Left ventricle myocardium inferior (tissue), 1 donor: ENCODE measurements around the gene DCP1B. TPM values are rescaled to one million over a fixed set of nuclear protein-coding genes. Genes with fewer than 3 reads are reported as not detected.

Experiments
- DNase-seq: peaks from one replicate; pipeline ENCODE4 v3.0.0-alpha.2; 2020
- H3K27ac ChIP-seq: fragments of 200-600 bp; replicated peaks from 2 replicates; pipeline ENCODE4 v1.8.0; 2021
- H3K27me3 ChIP-seq: fragments of 200-600 bp; 2 replicates; pipeline ENCODE4 v1.8.0; 2021; ENCODE audit warnings: low read depth
- H3K36me3 ChIP-seq: fragments of 200-600 bp; 2 replicates; pipeline ENCODE4 v1.8.0; 2021
- H3K4me1 ChIP-seq: fragments of 200-600 bp; 2 replicates; pipeline ENCODE4 v1.8.0; 2021
- H3K4me3 ChIP-seq: fragments of 200-600 bp; 2 replicates; pipeline ENCODE4 v1.8.0; 2021; ENCODE audit warnings: mild to moderate bottlenecking, moderate library complexity
- H3K9me3 ChIP-seq: fragments of 200-600 bp; replicated peaks from 2 replicates; pipeline ENCODE4 v1.8.0; 2021
- intact Hi-C: fragments of 100-400 bp; cut with micrococcal nuclease; formaldehyde crosslinking; loops from one replicate; pipeline ENCODE4 v1.11.0; 2022
- total RNA-seq: library from RNA; stranded (reverse); fragmentation: NEBNext Ultra II Directional; extraction: Animal tissue kit (Norgen Biotek cat#: 25700); gene quantifications from one replicate; pipeline ENCODE4 v1.2.1, GENCODE V29; 2021
- TF ChIP-seq, protein P1 (sequence below): fragments of 200-600 bp; IDR thresholded peaks from 2 replicates; pipeline ENCODE4 v1.8.0; 2021; ENCODE audit warnings: antibody characterized with exemption, mild to moderate bottlenecking, borderline replicate concordance
- donor health status: DM: no; HTN: yes; CAD: no; lungs with severe emphysema.

DCP1B gene
- total RNA-seq, 1 donor from 2014 or later, result 1.7 TPM

DNA sequence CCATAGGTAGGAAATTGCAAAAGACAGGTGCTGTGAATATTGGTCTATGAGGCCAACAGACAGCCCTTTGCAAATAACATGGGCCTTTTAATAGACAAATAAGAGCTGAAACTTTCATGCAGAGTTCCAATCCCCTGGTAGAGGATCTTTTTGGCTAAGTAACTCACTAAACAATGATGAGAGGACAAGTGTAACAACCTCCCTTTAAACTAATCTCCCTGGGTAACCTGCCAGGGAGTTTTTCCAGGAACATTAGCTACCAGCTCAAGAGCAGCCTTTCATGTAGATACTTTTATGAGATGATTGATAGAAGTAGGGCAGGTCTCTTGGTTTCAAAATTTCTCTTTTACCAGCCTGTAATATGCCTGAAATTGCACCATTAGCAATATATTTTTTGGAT is 34.8 kb upstream of the DCP1B start:
- no peaks in the 10 kb centered on the region for H3K36me3 ChIP-seq
- H3K27me3 ChIP-seq, result no peaks in the 10 kb centered on the region
- TF ChIP-seq, protein P1, sequence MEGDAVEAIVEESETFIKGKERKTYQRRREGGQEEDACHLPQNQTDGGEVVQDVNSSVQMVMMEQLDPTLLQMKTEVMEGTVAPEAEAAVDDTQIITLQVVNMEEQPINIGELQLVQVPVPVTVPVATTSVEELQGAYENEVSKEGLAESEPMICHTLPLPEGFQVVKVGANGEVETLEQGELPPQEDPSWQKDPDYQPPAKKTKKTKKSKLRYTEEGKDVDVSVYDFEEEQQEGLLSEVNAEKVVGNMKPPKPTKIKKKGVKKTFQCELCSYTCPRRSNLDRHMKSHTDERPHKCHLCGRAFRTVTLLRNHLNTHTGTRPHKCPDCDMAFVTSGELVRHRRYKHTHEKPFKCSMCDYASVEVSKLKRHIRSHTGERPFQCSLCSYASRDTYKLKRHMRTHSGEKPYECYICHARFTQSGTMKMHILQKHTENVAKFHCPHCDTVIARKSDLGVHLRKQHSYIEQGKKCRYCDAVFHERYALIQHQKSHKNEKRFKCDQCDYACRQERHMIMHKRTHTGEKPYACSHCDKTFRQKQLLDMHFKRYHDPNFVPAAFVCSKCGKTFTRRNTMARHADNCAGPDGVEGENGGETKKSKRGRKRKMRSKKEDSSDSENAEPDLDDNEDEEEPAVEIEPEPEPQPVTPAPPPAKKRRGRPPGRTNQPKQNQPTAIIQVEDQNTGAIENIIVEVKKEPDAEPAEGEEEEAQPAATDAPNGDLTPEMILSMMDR, result no peak
- H3K9me3 ChIP-seq, result no peaks in the 10 kb centered on the region
- intact Hi-C loops, result no loop called here
- DNase-seq, result no peak
- H3K4me1 ChIP-seq, result peaks cover 74% of the 10 kb centered on the region
- H3K4me3 ChIP-seq, result no peak overlapping the region
- peak overlapping the region; percentile 49 for H3K27ac ChIP-seq

DNA sequence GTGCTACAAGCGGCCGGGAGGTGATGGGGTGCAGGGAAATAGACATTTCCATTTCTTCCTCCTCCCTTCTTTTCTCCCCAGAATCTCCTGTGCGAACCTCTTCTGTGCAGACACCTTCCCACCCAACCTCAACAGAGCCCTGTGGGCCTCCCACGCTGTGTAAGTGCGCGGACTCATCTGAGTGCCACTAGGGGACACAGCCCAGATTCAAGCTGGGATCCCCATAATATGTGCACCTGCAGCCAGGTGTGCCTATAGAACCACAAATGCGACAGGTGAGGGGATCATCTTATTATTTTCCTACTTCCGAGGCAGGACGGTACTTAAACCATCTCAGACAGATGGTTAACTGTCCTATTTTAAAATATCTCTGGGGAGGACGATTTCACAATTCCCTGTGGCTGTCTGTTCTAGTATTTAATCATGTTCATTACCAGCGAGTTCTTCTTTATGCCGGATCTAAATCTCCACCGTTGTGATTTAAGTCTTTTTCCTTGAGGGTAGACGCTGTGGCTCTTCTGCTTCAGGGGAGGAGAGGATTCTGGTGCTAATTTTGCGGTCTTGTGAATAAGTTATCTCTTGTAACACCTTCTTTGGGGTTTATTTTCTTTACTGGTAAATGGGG is 31.3 kb upstream of the DCP1B start:
- H3K9me3 ChIP-seq, result no peaks in the 10 kb centered on the region
- TF ChIP-seq, protein P1, result no peak

GRCh38 chr12:2034633-2035430 is 30.6 kb upstream of the DCP1B start:
- TF ChIP-seq, protein P1, result peak; percentile 97
- intact Hi-C loops, result no loop called here
- DNase-seq, result peak; percentile 90
- H3K27ac ChIP-seq, result peak overlapping the region; percentile 32
- peaks cover 98% of the 10 kb centered on the region for H3K4me1 ChIP-seq
- no peaks in the 10 kb centered on the region for H3K27me3 ChIP-seq
- no peaks in the 10 kb centered on the region for H3K36me3 ChIP-seq
- H3K9me3 ChIP-seq, result no peaks in the 10 kb centered on the region
- peak overlapping the region; percentile 58 for H3K4me3 ChIP-seq

More for the DNA sequence above, 31.3 kb upstream of the DCP1B start:
- Histone ChIP-seq H3K4me1 (peaks cover 92% of the 10 kb centered on the region), H3K27ac (peak overlapping the region; percentile 32), H3K27me3 (no peaks in the 10 kb centered on the region), H3K4me3 (peak overlapping the region; percentile 58), H3K36me3 (no peaks in the 10 kb centered on the region)
- intact Hi-C loops, result no loop called here
- DNase-seq, result no peak

- Histone ChIP-seq H3K4me3 (no peak overlapping the region), H3K27me3 (no peaks in the 10 kb centered on the region), H3K27ac (peak overlapping the region; percentile 41), H3K4me1 (peaks cover 100% of the 10 kb centered on the region), H3K9me3 (no peaks in the 10 kb centered on the region), H3K36me3 (no peaks in the 10 kb centered on the region)
- TF ChIP-seq, protein P1, result no peak
- intact Hi-C loops, result no loop called here
- no peak for DNase-seq
Observed at GRCh38 chr12:2032506-2032905, 28.2 kb upstream of the DCP1B start.

GRCh38 chr12:2029851-2030250 is 25.6 kb upstream of the DCP1B start:
- peaks cover 100% of the 10 kb centered on the region for H3K4me1 ChIP-seq
- H3K36me3 ChIP-seq, result peaks cover 5% of the 10 kb centered on the region
- no peak overlapping the region for H3K27ac ChIP-seq
- no peaks in the 10 kb centered on the region for H3K27me3 ChIP-seq
- intact Hi-C loops, result no loop called here
- TF ChIP-seq, protein P1, result no peak
- no peak for DNase-seq
- H3K4me3 ChIP-seq, result no peak overlapping the region
- no peaks in the 10 kb centered on the region for H3K9me3 ChIP-seq
